ENCODE results near the gene EIF1B.

Gene EIF1B

DNA sequence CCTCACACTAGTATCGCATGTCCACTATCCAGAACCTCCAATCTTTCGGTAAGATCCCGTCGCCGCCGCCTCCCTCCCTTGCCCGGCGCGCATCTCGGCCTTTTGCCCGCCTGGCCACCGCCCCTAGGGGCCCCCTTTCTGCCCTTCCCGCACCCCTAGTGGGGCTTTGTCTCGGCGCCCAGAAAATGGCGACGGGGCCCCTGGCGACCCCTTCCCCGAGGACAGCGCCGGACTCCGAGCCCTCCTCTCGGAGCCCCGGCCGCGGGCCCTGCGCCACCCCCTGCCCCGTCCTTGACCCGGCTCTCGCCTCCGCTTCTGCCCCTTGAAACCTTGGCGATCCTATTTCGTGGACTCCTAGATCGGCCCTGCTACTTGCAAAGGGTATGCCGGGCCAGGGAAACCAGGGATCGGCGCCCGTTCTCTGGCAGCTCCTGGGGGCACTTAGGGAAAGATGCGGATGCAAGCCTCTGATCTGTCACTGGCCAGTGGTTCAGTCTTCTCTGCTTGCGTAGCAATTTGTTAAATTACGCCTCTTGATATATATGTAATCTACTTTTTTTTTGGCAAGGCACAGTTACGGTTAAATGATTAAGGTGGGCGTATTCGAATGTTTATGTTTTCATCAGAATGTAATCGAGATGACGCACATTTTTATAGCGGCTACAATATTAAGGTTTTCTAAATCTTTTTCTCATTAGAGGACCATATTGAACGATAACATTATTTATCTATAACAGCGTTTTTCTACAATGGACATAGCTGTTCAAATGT, 603 bp downstream of the EIF1B start:
- DNase-seq, result no peak

DNA sequence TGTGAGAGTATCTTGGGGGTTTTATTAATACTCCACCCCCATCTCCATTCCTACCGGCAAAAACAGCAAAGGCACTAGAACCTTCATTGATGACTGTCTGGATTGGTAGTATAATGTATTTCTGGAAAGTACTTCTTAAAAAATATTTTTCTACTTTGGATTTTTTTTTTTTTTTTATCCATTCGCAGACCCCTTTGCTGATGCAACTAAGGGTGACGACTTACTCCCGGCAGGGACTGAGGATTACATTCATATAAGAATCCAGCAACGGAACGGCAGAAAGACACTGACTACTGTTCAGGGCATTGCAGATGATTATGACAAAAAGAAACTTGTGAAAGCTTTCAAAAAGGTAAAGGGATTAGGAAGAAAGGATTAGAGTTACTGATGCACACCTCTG, 1.2 kb downstream of the EIF1B start:
- no peak for DNase-seq

DNA sequence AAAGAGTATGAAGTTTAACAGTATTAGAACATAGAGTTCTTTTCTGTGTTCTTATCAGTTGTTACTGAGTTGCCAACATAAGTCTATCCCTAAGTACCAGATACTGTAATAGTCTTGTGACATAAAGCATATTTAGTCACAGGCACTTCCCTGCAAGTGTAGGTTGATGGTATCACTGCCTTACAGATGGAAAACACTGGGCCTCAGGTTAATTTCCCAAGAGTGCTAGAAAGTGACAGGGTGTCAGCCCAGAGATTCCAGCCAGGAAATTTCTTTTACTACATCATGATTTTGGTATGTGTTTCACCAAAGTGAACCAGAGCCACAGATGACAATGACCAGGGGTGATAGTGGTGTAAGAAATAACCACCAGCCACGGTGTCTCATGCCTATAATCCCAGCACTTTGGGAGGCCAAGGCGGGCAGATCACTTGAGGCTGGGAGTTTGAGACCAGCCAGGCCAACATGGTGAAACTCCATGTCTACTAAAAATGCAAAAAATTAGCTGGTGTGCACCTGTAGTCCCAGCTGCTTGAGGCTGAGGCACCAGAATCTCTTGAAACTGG, 3.2 kb downstream of the EIF1B start:
- no peak for DNase-seq

DNA sequence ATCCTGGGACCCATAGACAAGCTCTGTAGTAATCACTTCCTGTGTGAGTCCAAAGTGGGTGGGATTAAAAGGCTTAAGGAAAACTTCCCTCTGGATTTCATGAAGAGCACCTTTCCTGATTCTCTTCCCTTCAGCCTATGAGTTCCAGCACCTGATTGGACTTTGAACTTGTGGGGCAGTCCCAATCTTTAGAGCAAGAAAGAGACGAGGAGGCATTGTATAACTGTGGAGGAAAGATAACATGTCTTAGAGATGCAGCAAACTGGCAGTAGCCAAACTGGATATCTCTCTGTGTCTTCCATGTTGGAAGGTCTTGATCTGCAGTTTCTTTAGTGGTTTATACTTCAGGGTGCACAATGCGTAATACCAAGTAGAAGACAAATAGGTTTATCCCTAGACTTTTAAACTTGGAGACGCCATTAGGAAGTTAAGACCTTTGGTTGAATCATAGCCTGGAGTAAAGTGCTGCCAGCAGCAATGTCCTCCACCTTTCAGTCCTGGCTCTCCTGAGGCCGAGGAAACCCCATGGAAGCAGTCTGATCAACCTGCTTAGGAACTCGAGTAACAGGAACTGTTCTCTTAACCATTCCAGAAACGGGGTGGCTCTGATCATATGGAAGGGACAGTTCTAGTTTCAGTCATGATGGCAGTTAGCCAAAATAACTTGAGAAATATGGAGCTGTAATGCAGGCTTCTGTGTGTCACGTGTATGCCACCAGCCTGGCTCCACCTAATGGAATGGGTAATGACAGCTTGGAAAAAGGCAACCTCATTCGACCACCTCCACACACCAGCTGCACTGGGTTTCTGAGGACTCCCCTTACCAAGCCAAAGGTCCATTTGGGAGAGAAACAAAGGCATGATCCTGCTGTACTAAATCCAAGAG, 4.7 kb downstream of the EIF1B start:
- no peak for DNase-seq

DNA sequence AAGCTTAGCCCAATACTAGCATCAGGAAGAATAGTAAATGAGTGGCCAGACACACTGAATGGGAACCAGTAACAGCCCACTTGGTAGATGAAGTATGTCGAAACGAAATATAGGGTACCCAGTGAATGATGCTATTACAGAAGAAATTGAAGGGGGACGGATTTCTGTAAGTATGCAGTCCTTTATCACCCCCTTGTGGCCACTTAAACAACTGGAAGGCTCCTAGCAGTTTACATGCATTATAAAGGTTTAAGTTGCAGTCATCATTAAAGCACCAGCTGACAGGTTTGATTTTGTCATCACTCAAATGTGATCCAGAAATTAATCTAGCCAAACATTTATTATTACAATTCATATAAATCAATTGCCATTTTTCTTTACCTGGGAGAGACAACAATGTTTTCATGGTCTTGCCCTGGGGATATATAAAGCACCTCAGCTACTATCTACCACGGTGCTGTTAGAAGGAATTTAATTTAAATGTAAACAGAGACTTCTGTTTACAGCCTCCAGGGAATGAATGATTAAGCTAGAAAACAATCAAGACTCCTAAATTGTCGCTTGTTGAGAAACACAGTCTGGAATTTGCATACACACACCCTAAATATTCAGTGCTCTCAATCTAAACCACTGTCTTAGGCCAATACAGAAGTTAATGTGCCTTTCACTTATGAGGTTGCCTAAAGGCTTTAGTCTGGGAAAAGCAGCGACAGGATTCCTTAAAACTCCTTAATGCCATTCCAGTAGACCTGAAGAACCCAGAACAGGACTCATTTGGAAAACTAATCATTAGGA, 7.8 kb downstream of the EIF1B start:
- DNase-seq, result peak; percentile 3

DNA sequence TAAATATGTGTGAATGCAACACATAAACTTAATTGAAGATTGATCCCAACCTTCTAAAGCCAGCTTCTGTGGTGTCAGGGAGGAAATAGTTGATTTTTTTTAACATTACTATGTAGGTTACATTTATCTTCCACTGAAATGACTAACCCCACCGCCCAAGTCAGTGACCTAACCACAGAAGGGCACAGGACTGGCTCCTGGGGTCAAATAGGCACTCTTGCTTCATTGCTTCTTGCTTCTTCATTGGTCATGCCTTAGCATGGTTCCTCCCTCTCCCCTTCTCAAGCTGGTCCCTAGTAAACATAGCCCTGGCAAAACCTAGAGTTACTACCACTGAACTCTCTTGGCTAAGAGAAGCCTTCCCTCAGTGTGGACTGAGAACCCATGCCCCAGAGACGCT, 12.3 kb downstream of the EIF1B start:
- DNase-seq, result no peak

DNA sequence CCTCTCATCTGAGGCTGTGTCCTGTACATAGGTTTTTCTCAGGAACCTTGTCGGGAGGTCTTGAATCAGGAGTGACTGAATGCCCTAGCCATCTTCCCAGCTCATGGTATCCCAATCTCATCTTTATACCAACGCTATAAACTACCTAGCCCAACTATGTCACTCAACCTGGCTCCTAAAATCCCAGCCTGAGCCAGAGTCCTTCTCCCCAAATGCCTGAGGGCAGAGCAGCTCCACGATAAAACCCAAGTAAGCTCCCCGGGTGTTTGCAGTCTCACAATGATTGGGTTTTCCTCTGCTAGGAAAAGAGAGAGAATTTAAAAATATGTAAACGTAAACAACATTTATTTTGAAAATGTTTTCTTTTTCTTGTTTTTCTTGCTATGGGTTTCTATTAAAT, 14.4 kb downstream of the EIF1B start:
- no peak for DNase-seq

DNA sequence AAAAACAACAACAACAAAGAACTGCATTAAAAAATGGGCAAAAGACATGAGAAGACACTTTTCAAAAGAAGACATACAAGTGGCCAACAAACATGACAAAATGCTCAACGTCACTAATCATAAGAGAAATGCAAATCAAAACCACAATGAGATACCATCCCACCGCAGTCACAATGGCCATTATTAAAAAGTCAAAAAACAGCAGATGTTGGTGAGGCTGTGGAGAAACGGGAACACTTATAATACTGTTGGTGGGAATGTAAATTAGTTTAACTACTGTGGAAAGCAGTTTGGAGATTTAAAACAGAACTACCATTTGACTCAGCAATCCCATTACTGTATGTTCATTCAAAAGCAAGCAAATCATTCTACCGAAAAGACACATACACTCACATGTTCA, 15.1 kb downstream of the EIF1B start:
- DNase-seq, result no peak

DNA sequence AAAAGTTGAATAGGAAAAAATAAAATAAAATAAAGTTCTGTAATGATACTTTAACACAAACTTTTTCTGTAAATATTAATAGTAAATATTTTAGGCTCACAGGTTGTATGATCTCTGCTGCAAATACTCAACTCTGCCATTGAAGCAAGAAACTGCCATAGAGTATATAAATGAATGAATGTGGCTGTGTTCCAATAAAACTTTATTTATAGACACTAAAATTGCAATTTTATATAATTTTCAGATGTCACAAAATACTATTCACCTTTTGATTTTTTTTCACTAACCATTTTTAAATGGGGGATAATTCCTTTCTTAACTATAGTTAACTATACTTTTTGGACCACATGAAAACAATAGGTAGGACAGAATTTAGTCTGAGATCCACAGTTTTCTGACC, 16.0 kb downstream of the EIF1B start:
- DNase-seq, result no peak

DNA sequence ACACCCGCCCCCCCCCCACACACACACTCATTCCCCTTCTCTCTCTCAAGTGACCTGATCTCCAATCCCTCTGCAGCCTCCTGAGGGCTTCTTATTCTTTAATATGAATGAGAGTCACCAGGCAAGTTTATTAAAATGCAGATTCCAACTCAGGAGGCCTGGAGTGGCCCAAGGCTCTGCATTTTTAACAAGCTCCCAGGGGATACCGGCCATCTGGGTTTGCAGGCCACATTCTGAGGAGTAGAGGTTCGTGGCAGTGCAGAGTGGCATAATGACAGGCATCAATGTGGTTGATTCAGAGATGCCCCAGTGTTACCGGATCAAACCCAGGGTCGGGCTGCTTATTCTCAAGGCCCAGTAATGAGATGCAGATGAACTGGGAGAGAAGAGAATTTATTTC, 18.9 kb downstream of the EIF1B start:
- DNase-seq, result no peak

DNA sequence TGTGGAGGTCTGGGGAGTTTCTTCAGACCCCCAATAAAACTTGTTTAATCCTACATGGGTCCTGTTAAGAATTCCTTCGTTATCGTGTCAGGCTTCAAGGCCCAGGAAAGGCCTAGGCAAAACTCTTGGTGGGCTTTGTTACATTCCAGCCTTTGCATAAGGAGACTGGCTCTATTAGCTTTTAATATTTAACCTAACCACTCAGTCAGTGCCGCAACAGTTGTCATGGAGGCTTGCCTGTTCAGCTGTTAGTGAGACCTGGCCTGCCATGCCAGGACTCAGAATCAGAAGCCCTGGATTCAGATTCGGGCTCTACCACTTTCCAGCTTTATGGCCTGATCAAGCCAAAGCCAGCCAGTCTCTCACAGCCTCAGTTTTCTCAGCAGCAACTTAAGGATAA, 19.6 kb downstream of the EIF1B start:
- no peak for DNase-seq

DNA sequence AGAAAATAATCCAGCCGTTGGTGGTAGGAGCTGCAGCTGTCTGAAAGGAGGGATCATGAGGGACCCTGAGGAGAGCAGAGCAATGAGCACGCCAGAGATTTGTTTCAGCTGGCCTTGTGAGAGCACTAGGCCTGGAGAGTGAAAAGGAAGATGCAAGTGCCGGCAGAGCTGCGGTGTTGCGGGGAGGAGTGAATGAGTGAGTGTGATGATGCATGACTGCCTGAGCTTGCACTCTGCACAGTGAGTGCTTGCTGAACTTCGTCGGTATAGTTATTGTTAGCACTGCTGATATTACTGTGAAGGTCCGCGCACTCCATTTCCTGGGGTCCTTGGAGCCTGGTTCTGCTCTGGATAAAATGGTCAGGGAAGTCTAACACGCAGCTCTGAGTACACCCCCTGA, 23.2 kb downstream of the EIF1B start:
- no peak for DNase-seq

DNA sequence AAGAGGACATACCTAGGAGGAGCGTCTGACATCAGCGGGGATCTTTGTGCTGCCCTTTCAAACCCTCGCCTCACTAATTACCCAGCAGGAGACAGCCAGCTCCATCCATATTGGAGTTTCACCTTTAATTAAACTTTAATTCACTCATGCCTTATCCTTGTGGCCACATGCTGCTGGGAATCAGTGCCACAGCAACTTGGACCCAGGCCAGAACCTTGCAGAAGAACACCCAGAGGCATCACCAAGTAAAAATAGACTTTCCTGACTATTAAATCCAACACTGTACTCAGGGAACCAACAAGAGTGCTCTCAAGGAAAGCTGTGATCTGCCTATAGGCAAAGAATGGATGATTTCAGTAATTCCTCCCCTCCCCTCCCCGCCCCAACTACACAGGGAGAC, 23.9 kb downstream of the EIF1B start:
- DNase-seq, result no peak

DNA sequence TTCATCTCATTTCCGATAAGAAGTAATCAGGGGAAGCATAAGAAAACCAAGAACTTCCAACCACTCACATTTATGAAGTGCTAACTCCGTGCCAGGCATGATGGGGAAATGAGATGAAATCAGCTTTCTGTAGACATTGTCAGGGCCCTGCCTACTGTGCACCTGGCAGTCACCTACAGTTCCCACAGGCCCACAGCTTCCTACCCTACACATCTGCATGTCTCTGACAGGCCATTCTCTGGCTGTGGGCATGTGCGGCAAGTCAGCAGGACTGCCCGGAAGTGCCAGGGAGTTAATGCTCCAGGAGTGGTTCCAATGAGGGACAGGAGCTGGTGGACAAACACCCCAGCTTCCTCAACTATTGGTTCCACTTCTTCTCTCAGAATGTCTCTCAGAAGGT, 24.3 kb downstream of the EIF1B start:
- DNase-seq, result no peak

DNA sequence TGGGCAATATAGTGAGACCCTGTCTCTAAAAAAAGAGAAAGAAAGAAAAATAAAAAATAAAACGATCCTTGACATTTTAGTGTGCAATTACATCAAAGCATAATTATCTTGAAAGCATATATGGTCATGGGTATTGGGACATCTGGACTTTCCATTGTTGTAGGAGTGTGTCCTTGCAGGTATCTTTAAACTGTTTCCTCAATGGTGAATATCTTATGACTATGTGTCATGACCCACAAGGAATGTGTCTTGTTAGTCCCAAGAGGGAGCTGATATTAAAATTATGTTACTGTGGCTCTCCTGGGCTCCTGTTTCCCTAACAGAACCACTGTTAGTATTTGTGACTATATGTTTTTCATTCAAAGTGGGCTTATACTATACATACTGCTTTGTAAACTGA, 26.6 kb downstream of the EIF1B start:
- no peak for DNase-seq

DNA sequence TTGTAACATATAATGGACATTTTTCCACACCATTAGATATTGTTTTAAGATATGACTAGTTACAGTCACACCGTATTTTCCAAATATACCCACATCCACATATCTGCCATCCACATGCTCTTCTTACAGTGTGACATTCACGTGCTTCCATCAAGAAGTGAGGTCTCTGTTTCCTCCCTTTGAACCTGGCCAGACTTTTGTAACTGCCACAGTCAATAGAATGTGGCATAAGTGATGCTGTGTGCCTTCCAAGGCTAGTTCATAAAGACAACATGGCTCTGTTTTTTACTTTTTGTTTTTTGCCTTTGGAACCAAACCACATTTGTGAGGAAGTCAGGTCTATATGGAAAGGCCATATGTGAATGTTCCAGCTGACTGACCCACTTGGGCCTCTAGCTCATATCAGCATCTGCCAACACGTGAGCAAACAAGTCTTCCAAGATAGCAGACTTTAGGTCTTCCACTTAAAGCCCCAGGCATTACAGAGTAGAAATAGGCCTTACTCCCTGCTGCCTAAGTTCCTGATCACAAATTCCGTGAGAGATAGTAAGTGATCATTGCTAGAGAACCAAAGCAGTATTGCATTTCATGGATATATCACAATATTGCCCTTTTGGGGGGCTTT, 27.1 kb downstream of the EIF1B start:
- DNase-seq, result no peak

DNA sequence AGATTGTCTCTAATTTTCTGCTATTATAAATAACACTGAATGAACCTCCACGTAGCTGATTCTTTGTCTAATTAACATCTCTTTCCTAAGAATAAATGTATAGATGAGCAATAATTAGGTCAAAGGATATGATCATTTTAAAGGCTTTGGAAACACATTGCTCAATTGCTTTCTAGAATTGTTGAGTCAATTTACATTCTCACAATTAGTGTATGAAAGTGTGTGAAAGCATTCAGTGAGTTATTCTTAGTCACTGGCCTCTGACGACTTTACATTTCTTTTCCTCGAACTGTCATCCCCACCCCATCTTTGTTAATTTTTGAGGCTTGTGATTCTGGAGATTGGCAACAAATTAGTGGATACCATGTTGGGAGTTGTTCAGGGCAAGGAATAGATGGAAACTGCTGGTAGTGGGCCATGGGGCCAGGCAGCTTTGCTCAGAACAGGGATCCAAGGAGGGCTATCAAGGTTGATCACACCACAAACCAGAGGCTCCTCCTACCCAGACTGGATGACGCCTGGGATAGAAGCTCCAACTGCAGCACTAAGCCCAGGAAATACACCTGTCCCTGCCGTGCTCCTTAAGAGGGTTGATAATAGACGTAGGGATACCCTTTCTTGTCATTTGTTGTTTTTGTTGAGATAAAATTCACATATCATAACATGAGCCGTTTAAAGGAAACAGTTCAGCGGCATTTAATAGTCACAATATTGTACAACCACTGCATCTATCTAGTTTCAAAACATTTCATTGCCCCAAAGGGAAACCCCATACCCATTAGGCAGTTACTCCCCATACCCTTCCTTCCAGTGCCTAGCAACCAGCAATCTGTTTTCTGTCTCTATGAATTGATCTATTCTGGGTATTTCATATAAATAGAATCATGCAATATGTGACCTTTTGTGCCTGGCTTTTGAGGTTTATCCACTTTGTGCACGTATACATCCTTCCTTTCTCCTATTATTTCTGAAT, 27.9 kb downstream of the EIF1B start:
- no peak for DNase-seq

DNA sequence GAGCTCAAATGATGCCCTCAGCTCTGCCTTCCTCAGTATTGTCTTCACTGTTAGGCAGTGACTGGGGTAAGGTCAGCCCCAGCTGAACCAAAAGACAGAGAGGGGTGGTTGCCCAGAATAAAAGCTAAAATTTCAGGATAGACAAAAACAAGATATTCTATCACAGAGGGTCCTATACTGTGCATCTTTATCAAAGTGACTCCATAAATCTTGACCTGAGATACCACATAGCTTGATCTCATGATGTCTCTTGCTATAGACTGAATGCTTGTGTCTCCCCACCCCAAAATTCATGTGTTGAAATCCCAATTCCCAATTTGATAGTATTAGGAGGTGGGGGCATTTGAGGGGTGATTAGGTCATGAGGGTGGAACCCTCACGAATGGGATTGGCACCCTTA, 30.4 kb downstream of the EIF1B start:
- DNase-seq, result no peak

DNA sequence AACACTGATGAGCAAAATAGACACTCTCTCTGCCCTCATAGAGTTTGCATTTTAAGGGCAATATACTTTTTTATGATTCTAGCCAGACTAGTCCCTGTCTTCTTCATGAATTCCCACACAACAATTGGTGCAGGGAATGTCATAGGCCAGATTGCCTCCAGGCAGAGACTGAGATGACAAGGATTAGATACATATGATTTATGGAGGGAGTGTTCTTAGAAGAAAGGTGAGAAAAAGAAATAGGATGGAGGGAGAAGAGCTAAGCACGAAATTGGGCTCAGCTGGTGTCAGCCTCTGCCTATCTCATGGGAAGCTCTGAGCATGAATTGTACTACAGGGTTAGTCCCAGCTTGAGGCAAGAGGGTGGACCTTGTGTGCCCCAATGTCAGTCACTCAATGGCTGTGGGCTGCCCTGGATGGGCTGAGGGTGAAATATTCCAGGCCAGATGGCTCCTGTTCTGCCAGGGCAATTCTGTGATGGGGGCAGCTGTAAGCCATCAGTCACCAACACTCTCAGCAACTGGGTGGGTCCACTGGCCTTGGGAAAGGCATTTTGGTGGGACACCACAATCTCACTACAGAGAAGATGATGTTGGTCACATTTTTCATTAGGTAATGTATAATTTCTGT, 31.1 kb downstream of the EIF1B start:
- DNase-seq, result no peak

DNA sequence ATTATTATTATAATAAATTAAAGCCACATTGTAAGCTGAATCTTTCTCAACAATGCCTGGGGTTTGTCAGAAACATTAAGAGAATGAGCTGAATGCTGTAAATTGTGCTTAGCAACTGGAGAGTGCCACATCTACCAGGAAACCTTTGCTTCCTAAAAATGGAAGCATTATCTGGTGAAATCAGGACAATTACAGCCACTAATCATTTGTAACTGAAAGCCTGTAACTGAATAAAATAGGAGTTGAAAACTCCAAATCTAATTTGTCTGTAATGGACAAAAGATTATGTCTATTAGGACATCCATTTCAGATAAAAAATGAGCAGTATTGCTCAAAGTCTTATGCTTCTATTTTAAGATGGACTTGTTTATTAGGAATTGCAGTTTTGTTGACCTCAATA, 32.2 kb downstream of the EIF1B start:
- DNase-seq, result no peak

DNA sequence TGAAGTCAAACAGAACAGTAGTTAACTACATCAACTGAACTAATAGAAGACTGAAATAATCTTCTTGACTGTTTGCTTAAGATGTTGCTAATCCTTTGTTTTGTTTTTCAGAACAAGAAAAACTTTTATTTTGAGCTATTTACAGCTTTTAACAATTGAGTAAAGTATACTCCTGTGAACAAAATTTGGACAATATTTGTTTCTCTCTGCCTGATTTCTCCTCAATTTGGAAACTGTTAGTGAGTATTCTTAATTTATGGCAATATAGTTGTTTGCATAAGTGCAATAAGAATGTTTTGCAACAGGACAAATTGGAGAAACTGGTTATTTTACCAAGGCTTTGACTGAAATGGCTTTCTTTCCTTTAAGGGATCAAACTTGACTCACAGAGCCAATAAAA, 41.0 kb downstream of the EIF1B start:
- no peak for DNase-seq

All from NCI-H187 treated with DMSO at 0.1 percent for 48 hours (cell line).